ENCODE data around the gene KCNJ2.

The KCNJ2 gene

DNA sequence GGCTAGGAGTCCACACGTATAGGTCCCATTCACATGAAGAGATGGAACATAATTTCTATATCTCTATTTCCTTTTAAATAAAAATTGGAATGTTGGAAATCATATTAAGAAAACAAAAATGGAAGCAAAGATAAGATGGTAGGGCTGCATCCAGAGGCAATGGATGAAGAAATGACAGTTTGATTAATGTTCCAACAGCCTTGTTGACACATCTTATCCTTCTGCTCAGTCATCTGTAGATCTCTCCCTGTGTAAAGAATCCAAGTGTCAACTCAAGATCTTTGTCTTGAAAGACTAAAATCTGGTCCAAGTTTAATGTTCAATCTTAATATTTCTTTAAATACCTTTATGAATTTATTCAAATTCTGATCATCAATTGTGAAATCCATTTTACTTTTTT lies 7.8 kb upstream of the KCNJ2 start:
- no peak for DNase-seq

DNA sequence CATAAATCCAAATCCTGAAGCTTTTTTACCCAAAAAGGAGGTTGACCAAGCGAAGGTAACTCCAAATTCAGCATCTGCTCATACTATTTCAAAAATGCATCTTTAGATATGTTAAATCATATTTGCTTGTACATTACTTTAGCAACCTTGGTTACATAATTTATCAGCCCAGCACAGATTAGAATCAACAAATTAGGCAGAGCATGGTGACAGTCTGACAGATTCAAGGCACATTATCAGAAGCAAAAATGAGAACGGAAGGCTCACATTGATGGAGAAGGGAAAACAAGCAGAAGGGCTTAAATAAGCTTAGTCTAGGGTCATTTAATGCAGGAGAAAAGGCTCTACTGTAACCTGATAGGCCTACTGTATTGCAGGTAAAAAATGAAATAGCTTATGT lies 3.9 kb upstream of the KCNJ2 start:
- DNase-seq = no peak

DNA sequence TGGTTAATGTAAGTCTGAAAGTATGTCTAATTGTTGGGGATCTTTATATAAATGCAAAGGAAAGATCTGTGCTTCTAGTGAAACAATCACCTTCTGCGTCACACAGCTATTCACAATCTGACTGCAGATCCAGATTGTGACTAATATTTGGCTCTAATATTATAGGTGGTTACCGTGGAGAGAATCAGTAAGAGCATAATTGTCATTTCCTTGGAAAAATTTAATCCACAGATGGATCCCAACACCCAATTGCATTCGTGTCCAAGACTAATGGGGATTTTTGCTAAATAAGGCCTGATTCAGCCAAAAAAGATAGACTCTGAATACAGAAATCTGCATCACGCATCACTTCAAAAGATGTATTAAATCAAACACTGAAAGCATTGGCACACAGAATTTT lies 2.7 kb upstream of the KCNJ2 start:
- DNase-seq = no peak

DNA sequence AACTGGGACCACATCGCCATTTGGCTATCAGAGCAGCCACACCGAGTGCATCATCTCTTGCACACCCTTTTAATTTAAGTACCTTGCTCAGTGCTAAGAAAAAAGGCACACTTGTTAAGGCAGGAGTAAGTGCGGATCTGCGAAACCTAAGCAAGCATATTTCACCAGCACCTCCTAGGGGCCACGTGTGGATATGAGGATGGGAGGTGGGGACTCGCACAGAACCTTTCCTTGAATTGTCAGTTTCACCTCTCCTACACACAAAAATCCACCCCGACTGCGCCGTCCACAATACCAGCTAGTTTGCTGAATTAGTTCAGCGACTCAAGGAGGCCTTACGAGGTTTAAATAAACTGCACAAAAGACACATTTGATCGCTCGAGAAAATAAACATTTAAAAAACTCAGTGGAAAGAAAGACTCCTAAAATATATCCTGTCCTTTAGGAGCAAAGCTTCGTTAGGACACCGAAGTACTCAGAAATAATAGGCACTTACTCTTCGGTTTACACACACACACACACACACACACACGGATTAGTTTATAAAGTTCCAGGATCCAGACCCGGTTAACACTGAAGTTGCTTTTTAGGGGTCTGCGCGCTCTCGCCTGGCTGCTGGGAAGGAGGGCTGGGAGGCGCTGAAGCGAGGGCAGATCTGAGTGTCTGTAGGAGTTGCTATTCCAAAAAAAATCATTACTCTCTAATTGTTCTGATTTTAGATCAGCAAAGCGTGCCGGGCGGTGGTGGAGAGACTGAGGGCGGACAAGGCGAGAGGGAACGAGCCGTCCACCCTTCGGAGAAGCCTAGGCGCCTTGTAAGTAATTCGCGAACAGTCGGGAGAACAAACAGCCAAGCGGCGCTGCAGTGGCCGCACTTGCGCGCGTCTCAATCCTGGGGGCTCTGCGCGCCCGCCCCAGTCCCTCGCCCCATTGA lies 1.0 kb upstream of the KCNJ2 start:
- no peak for DNase-seq

DNA sequence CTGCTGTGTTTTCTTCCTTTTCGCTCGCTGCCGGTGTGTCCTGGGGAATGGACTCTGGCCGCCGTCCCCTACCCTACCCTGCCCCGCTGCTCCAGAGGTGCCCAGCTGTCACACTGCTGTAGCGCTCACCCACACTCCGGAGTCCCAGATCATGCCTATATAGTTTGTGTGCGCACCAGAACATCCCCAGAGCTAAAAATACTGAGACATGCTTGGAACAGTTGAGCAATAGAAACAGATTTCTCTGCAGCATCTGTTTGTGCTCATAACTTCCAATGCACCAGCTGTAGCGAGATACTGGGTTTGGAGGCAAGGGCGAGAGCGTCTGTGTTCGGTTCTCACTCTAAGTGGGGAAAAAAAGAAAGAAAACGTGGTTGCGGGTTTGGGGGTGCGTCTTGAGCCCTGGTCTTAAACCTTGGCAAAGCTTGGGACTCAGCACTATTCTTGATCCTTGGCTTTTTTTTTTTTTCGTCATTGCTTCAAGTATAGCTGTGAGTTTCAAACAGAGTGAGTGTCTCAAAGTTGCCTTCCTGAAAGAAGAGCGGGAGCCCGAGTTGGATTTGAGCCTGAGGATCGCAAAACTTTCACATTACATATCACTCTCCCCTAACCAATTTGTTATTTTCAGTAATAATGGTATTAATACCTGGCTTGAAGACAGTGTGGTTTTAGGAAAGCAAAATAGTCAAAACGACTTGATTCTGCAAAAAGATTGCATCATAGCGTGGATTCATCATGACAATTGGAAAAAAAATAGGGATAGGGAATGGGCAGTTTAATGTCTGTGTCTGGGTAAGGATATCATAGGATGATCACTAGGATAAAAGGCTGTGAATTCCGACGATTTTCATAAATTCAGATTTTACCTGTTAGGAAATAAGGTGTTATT lies 621 bp downstream of the KCNJ2 start:
- no peak for DNase-seq

DNA sequence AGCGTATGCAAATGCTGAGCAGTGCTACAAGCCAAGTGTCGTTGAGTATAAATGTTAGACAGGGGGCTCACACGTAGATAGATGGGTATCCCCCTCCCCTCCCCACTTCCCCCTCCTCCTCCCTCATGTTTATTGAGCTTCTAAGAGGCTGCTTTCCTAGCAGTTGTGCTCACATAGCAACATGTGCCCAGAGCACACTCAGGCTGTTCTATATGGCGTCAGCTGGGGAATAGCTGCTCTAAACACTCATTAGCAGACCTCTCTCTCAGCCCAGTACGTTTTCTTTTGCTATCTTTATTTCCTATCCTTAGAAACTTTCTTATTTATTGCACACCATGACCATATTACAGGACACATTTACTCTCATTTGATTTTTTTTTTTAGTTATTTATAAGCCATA lies 1.8 kb downstream of the KCNJ2 start:
- DNase-seq = no peak

GRCh38 chr17:70172449-70172848 lies 3.1 kb downstream of the KCNJ2 start:
- DNase-seq = no peak

DNA sequence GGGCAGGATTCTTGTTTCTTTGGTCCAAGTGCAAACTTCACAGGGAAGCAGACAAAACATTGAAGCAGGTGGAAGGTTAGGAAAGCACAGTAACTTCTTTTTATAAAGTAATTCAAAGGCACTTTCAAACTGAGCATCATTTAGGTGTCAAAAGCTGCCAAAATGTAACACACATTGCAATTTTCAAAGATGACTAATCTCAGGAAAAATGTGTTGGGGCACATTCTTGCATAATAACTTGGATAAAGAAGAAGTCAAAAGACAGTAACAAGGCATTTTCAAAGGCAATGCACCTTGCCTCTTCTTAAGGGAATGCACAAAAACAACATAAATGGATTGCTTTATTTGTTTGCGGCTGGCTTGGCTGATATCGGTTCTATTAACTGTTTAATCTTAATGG lies 3.6 kb downstream of the KCNJ2 start:
- no peak for DNase-seq

DNA sequence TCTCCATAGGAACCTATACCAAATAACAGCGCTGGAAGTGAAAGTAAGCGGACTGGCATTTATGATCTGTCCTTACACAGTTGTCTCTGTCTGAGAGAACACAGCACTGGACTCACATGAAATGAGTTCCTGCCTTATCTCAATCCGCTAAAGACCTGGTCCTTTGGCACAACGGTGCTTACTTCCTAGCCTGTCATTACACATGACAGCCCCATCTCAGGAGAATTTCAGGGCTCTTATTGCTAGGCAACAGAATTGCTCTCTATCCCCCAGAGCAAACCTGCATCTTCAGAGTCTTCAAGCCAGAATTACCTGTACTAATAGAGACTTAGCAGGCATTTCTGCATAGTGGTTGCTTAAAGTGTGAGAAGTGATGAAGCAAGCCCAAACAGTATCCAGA lies 4.3 kb downstream of the KCNJ2 start:
- DNase-seq = no peak

DNA sequence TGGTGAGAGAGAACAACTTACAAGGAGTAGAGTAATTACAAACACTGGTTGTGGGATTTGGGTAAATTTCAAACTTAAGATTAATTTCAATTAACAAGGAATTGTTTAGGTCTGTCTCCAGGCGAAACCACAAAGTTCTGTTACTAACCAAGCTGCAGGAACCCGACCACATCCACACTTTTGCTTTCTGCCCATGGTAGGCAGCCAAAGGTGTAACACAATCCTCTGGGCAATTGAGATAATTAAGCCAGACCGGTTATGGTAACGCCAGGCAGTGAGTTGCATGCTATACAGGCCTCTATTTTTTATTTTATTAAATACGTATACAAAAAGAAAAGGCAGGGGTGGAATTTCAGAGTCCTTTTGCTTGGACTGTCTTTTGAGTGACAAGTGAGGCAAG lies 12.0 kb downstream of the KCNJ2 start:
- DNase-seq = no peak

DNA sequence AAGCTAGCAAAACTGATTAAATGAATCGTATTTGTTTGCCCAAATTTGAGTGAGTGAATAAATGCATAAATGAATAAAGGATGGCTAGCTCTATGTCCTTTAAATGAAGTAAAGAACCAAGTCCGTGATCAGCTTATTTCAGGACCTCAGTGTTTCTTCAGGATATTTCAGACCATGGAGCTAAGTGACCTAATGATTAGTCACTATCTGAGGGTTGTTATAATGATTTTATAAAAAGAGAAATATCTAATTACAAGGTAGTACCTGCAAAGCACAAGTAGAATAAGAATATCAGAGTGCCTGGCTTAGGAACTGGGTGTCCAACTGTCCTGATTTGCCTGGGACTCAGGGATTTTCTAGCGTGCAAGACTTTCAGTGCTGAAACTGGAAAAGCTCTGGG lies 12.5 kb downstream of the KCNJ2 start:
- no peak for DNase-seq

- no peak for DNase-seq
These were observed 14.2 kb downstream of the KCNJ2 start for GRCh38 chr17:70183508-70183907.

DNA sequence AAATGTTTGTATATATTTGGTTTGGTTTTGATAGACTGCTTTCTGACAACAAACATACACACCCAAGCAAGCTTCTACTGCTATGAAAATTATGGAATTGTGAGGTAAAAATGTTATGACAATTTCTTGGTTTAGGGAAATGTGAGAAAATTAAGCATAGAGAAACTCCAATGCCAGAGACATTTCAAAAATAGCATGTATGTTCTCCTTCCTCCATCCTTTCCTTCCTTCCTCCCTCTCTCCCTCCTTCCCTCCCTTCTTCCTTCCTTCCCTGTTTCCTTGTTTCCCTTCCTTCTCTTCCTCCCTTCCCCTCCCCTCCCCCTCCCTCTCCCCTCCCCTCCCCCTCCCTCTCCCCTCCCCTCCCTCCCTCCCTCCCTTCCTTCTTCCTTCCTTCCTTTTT lies 14.9 kb downstream of the KCNJ2 start:
- DNase-seq = no peak

DNA sequence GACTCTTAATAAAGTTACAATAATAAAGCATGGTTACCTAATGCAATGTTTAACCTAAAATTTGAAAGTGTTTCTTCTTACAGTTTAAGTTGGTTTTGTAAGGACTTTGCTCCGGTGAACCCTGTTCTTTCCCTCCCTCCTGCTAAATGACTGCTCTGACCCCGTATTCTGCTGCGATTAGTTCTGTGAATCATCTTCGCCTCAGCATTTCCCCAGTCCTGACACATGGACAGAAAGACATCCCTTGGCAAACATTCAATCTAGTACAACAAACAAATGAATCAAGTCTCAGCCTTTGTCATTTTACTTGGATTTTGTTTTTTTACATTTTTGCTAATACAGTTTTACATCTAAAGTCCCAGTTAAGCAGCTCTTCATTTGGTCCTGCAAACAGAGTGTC lies 15.4 kb downstream of the KCNJ2 start:
- DNase-seq = no peak

DNA sequence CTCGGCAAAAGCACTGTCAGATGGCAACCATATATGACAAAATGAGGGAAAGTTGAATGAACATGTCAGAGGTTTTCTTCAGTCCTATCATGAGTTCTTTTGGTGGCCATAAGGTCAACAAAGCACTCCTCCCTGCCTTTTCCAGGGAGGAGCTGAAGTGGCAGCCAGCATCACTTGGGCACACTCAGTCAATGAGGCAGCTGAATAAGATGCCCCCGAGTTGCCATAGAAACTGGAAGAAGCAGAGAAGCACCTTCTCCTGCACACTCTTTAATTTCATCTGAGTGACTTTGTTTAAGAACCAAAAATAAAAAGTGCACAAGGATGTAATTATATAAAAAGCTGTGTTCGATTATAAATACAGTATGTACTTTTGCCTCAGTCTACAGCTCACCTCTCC lies 16.0 kb downstream of the KCNJ2 start:
- no peak for DNase-seq

DNA sequence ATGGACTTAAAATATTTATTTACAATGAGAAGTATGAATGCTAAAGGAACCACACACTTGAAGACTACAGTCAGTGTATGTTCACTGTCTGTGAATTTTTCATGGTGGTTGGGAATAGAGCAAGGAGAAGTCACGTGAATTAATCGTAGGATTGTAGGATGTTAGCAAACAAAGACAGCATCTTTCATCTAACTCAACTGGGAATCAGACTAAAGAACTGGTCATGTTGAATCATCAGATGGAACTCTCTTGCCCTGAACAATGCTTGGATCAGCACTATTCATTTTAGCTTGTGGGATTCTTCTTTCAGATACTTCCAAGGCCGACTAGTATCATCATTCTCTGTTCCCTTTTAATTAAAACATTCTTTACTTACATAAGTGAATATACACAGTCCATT lies 18.1 kb downstream of the KCNJ2 start:
- no peak for DNase-seq

DNA sequence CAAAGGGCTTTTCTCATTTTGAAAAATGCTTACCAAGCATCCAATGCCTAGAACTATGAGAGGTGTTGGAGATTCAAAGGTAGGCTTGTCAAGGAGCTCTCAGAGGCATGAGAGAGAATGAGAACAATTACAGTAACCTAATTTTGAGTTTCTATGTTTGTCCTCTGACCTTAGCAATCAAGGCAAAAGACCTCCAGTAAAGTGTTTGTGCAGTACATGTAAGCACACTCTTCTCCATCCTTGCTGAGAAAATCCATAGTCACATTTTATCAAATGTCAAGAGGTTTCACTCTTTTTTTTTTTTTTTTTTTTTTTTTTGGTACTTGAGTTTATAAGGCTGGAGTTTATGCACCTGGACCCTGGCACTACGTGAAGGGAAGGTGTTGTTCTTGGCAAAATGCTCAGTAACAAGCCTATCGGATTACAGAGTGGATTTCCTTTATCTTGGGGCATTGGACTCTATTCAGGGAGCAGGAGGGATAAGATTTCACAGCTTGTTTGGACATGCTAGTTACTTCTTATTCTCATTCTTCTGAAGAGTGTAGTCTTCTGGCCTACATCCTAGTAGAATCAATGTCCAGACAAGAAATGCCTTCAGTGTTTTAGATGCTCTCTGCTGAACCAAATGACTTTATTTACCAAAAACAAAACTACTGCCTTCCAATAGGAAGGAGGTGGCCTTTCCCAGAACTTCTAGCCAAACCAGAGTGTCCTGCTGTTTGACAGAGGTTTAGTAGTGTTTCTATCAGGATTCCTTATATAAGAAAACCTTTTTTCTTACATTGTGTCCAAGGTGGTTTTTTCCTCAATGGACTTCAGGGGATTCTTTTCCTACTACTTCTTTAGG lies 21.9 kb downstream of the KCNJ2 start:
- DNase-seq = no peak

GRCh38 chr17:70195091-70195490 lies 25.8 kb downstream of the KCNJ2 start:
- no peak for DNase-seq

GRCh38 chr17:70201872-70202419 lies 32.6 kb downstream of the KCNJ2 start:
- DNase-seq = no peak

GRCh38 chr17:70202840-70203239 lies 33.5 kb downstream of the KCNJ2 start:
- DNase-seq = no peak

DNA sequence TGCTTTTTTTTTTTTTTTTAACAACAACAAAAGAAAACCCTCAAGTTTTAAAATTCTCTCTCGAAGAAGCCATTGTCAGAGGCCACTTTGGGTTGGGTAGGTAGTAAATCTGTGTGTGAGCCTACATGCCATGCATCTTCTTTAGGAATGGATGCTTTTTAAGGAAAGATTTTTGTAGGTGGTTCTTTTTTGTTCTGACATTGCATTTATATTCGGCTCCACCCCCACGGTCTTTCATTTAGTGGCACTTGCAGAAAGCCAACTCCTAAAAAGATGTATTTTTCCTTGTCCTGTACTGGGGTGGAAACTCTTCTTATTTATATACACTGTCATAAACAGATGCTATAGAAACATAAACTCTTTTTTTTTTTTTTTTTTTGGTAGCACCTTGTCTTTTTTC lies 35.1 kb downstream of the KCNJ2 start:
- DNase-seq = no peak

GRCh38 chr17:70205401-70205800 lies 36.1 kb downstream of the KCNJ2 start:
- DNase-seq = no peak
